Tibial nerve (tissue), 4 donors: ENCODE results near the gene FGF14.

Experiments used
- EP300 ChIP-seq, 2 donors: sonication (generic); formaldehyde crosslinking; IDR thresholded peaks; one replicate each; pipeline ENCODE4 v1.6.1; 2017; ENCODE audit warnings: antibody characterized with exemption in 2 of 2, mild to moderate bottlenecking in 1 of 2
- POLR2A ChIP-seq, 2 donors: fragments of 450-650 bp; IDR thresholded peaks; one replicate each; pipeline ENCODE4 v1.6.1; 2017; ENCODE audit warnings: antibody characterized with exemption in 2 of 2, mild to moderate bottlenecking in 2 of 2, moderate library complexity in 2 of 2
- TF ChIP-seq, protein P1 (sequence below), 5 experiments: fragments of 200-600 bp in 3 of 5; fragments of 450-650 bp in 2 of 5; sonication (generic) in 3 of 5; IDR thresholded peaks; one replicate each; pipeline ENCODE4 v1.5.1; 2016 to 2019; ENCODE audit warnings: antibody characterized with exemption in 5 of 5, mild to moderate bottlenecking in 3 of 5, moderate library complexity in 2 of 5

DNA sequence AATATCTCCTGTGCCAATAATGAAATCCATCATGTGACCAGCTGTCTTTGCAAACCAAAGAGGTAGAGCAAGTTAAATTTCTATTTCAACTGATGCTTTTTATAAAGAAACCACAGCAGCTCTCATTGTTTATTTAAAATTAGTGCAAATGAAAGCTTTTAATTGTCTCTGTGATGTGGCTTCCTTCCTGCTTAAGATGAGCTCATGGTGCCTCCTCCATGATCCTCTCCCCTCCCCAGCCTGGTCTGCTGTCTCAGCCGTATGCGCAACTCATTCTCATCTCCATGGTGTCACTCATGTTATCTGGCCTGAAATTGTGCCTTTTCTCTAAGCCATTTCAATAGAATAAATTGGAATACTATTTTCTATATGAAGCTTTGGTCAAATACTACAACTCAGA, 270.6 kb downstream of the FGF14 start:
- TF ChIP-seq, protein P1, sequence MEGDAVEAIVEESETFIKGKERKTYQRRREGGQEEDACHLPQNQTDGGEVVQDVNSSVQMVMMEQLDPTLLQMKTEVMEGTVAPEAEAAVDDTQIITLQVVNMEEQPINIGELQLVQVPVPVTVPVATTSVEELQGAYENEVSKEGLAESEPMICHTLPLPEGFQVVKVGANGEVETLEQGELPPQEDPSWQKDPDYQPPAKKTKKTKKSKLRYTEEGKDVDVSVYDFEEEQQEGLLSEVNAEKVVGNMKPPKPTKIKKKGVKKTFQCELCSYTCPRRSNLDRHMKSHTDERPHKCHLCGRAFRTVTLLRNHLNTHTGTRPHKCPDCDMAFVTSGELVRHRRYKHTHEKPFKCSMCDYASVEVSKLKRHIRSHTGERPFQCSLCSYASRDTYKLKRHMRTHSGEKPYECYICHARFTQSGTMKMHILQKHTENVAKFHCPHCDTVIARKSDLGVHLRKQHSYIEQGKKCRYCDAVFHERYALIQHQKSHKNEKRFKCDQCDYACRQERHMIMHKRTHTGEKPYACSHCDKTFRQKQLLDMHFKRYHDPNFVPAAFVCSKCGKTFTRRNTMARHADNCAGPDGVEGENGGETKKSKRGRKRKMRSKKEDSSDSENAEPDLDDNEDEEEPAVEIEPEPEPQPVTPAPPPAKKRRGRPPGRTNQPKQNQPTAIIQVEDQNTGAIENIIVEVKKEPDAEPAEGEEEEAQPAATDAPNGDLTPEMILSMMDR (IDR thresholded peaks at IDR 0.05), result no peak
- TF ChIP-seq EP300 (IDR thresholded peaks at IDR 0.05) (no peak), POLR2A (IDR thresholded peaks at IDR 0.05) (no peak)
